ENCODE results near the gene KRTAP12-3.

Gene KRTAP12-3

GRCh38 chr21:44702973-44703730 is 45.4 kb downstream of the KRTAP12-3 start:
- no peak for DNase-seq (ENCODE audit: low spot score)

GRCh38 chr21:44703731-44704635 is 46.3 kb downstream of the KRTAP12-3 start:
- no peak for DNase-seq (ENCODE audit: low spot score)

- no peak for DNase-seq (ENCODE audit: low spot score)
Measured at GRCh38 chr21:44704636-44705001, 46.9 kb downstream of the KRTAP12-3 start.

- DNase-seq (ENCODE audit: low spot score), result no peak
Measured at GRCh38 chr21:44706026-44706705, 48.4 kb downstream of the KRTAP12-3 start.

GRCh38 chr21:44706706-44707581 is 49.2 kb downstream of the KRTAP12-3 start:
- no peak for DNase-seq (ENCODE audit: low spot score)

Measured in LoVo (cell line).